ENCODE data around the gene ITFG1. TPM values are rescaled to one million over a fixed set of nuclear protein-coding genes. Genes with fewer than 3 reads are reported as not detected.
"Not testable (repeated sequence)": the region's sequence is repeated elsewhere in the genome, so short reads cannot be mapped to it uniquely, and the experiment has no call there.

ITFG1 gene
- total RNA-seq, 2 experiments from 2014 or later = 18.0 to 18.5 TPM

DNA sequence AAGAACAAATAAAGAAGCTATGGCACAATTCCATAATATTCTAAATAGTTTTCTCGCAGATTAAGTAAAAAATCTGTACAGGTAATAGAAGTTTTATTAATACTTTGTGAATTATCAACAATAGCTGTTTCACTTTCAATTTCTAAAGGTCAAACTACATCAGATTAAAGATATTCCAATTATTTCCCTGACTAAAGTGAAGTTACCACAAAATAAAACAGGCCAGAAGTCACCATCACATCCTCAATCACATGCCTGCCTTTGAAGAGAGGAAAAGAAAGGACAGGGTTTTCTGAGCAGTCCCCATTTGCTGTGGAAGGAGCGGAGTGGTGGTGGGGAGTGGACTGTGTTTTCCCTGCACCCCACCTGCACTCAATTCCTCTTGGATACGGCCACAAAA is 11.1 kb downstream of the ITFG1 start:
- H3K36me3 Mint-ChIP-seq (ENCODE audit: low read depth) = peaks cover 89% of the 10 kb centered on the region
- H3K9me3 Mint-ChIP-seq = no peaks in the 10 kb centered on the region
- no peak overlapping the region for H3K27ac Mint-ChIP-seq
- H3K4me3 Mint-ChIP-seq = no peak overlapping the region
- peaks cover 48% of the 10 kb centered on the region for H3K4me1 Mint-ChIP-seq (ENCODE audit: low read depth)
- H3K36me3 ChIP-seq (ENCODE audit: insufficient read depth, low read length) = peaks cover 53% of the 10 kb centered on the region
- intact Hi-C loops (cut with DNase I, micrococcal nuclease) = loop anchor here (1.0 to 10.0 kb wide), 2 partner anchors 23 to 765 kb away; partner anchors contain the start of genes ORC6 (in 1 of the 2) and VPS35 (in 1 of the 2)
- CTCF ChIA-PET = interaction anchor here (1.0 kb wide), 1 partner anchor 15 kb away, joined by 3 read pairs; no protein-coding TSS in a partner anchor
- H3K4me3 ChIP-seq (ENCODE audit: low read length) = no peak overlapping the region
- H3K27me3 ChIP-seq (ENCODE audit: control insufficient read depth in 1 of 2, insufficient read depth in 2 of 2, low read length in 2 of 2) = no peaks in the 10 kb centered on the region
- ATAC-seq (ENCODE audit: poor library complexity) = no peak
- no peaks in the 10 kb centered on the region for H3K9me3 ChIP-seq (ENCODE audit: control insufficient read depth in 1 of 2, insufficient read depth in 1 of 2, low read length in 2 of 2)
- no peaks in the 10 kb centered on the region for H3K4me1 ChIP-seq (ENCODE audit: insufficient read depth, low read length)
- H3K27ac ChIP-seq (ENCODE audit: low read depth in 1 of 2, low read length in 2 of 2) = no peak overlapping the region
- POLR2A ChIA-PET = interaction anchor here (1.1 to 3.0 kb wide), 2 partner anchors 11 to 12 kb away, joined by 3 to 11 read pairs; partner anchors contain the start of genes ITFG1 and PHKB
- no peak for DNase-seq
- TF ChIP-seq, protein P1, sequence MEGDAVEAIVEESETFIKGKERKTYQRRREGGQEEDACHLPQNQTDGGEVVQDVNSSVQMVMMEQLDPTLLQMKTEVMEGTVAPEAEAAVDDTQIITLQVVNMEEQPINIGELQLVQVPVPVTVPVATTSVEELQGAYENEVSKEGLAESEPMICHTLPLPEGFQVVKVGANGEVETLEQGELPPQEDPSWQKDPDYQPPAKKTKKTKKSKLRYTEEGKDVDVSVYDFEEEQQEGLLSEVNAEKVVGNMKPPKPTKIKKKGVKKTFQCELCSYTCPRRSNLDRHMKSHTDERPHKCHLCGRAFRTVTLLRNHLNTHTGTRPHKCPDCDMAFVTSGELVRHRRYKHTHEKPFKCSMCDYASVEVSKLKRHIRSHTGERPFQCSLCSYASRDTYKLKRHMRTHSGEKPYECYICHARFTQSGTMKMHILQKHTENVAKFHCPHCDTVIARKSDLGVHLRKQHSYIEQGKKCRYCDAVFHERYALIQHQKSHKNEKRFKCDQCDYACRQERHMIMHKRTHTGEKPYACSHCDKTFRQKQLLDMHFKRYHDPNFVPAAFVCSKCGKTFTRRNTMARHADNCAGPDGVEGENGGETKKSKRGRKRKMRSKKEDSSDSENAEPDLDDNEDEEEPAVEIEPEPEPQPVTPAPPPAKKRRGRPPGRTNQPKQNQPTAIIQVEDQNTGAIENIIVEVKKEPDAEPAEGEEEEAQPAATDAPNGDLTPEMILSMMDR (IDR thresholded peaks at IDR 0.05) = no peak
- no peaks in the 10 kb centered on the region for H3K27me3 Mint-ChIP-seq

DNA sequence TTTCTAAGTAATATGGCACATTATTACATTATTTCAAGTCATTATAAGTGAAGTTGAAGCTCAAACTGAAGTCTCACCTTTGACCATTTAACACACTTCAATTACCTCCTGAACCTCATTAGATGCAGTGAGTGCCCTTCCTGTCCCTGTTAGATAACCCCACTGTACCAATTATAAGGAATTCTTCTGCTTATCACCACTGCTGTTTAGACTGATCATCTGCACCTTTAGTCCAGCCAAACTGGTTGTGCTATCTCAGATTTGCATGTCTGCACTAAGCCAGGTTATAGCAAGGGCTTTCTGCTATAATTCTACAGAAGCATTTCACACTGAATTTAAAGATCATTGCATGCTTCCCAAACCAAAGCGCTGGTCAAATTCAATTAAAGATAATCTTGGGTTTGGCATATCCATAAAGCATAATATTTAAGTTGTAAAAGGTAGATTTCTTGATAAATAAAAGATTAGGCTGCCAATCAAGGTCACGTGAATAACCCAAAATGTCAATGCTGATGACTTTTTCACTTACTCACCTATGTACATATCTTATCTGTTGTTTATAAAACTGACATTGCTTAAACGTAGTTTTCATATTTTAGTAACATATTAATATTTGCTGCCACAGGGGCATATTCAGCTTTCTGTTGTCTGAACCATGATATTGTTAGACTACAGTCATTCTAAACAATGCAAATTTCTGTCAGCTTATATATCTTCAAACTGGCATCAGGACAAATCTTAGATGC is 11.9 kb downstream of the ITFG1 start:
- Mint-ChIP-seq H3K27ac (no peak overlapping the region), H3K36me3 (ENCODE audit: low read depth) (peaks cover 87% of the 10 kb centered on the region), H3K4me3 (no peak overlapping the region), H3K27me3 (no peaks in the 10 kb centered on the region), H3K4me1 (ENCODE audit: low read depth) (peaks cover 46% of the 10 kb centered on the region), H3K9me3 (no peaks in the 10 kb centered on the region)
- ChIA-PET CTCF (interaction anchor here (0.6 to 1.0 kb wide), 2 partner anchors 14 to 34 kb away, joined by 3 to 4 read pairs; no protein-coding TSS in a partner anchor), POLR2A (interaction anchor here (1.1 to 3.0 kb wide), 2 partner anchors 11 to 13 kb away, joined by 3 to 11 read pairs; partner anchors contain the start of genes ITFG1 and PHKB)
- ATAC-seq (ENCODE audit: poor library complexity) = no peak
- intact Hi-C loops (cut with DNase I, micrococcal nuclease) = no loop called here
- Histone ChIP-seq H3K4me1 (ENCODE audit: insufficient read depth, low read length) (no peaks in the 10 kb centered on the region), H3K9me3 (ENCODE audit: control insufficient read depth in 1 of 2, insufficient read depth in 1 of 2, low read length in 2 of 2) (no peaks in the 10 kb centered on the region), H3K27me3 (ENCODE audit: control insufficient read depth in 1 of 2, insufficient read depth in 2 of 2, low read length in 2 of 2) (no peaks in the 10 kb centered on the region), H3K27ac (ENCODE audit: low read depth in 1 of 2, low read length in 2 of 2) (no peak overlapping the region), H3K4me3 (ENCODE audit: low read length) (no peak overlapping the region), H3K36me3 (ENCODE audit: insufficient read depth, low read length) (peaks cover 49% of the 10 kb centered on the region)
- TF ChIP-seq, protein P1 (IDR thresholded peaks at IDR 0.05) = no peak
- no peak for DNase-seq

DNA sequence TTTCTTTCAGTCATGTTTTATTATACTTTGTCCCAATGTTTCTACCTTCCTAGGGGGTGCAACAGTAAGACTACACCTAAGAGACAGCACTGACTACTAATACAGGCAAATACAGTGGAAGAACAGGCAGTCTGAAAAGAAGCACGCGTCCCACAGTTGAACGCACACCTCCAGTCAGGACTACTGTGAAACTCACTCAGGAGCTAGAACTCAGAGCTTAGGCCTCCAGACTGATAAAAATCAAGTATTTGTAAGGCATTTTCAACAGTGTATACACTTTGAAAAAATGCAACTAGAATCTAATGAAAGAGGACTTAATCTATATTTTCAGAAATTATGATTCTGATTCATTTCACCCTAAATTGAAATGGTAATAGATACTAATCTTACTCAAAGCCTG is 14.4 kb downstream of the ITFG1 start:
- H3K27ac Mint-ChIP-seq = no peak overlapping the region
- Histone ChIP-seq H3K27ac (ENCODE audit: low read depth in 1 of 2, low read length in 2 of 2) (no peak overlapping the region), H3K4me3 (ENCODE audit: low read length) (no peak overlapping the region), H3K4me1 (ENCODE audit: insufficient read depth, low read length) (no peaks in the 10 kb centered on the region), H3K27me3 (ENCODE audit: control insufficient read depth in 1 of 2, insufficient read depth in 2 of 2, low read length in 2 of 2) (no peaks in the 10 kb centered on the region), H3K9me3 (ENCODE audit: control insufficient read depth in 1 of 2, insufficient read depth in 1 of 2, low read length in 2 of 2) (no peaks in the 10 kb centered on the region), H3K36me3 (ENCODE audit: insufficient read depth, low read length) (peaks cover 31% of the 10 kb centered on the region)
- H3K4me3 Mint-ChIP-seq = no peak overlapping the region
- ATAC-seq (ENCODE audit: poor library complexity) (no peak), DNase-seq (no peak)
- CTCF ChIA-PET = no interaction called here
- POLR2A ChIA-PET = no interaction called here
- no peaks in the 10 kb centered on the region for H3K27me3 Mint-ChIP-seq
- peaks cover 40% of the 10 kb centered on the region for H3K4me1 Mint-ChIP-seq (ENCODE audit: low read depth)
- peaks cover 81% of the 10 kb centered on the region for H3K36me3 Mint-ChIP-seq (ENCODE audit: low read depth)
- intact Hi-C loops (cut with DNase I, micrococcal nuclease) = no loop called here
- H3K9me3 Mint-ChIP-seq = peaks cover 3% of the 10 kb centered on the region
- TF ChIP-seq, protein P1 (IDR thresholded peaks at IDR 0.05) = no peak

DNA sequence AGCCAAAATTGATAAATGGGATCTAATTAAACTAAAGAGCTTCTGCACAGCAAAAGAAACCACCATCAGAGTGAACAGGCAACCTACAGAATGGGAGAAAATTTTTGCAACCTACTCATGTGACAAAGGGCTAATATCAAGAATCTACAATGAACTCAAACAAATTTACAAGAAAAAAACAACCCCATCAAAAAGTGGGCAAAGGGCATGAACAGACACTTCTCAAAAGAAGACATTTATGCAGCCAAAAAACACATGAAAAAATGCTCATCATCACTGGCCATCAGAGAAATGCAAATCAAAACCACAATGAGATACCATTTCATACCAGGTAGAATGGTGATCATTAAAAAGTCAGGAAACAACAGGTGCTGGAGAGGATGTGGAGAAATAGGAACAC is 18.0 kb downstream of the ITFG1 start:
- peaks cover 15% of the 10 kb centered on the region for H3K36me3 ChIP-seq (ENCODE audit: insufficient read depth, low read length)
- H3K9me3 Mint-ChIP-seq; H3K4me3 Mint-ChIP-seq; DNase-seq; H3K4me3 ChIP-seq (ENCODE audit: low read length); intact Hi-C loops (cut with DNase I, micrococcal nuclease); H3K27ac ChIP-seq (ENCODE audit: low read depth in 1 of 2, low read length in 2 of 2); H3K4me1 ChIP-seq (ENCODE audit: insufficient read depth, low read length); H3K27me3 Mint-ChIP-seq; POLR2A ChIA-PET; H3K27ac Mint-ChIP-seq; H3K27me3 ChIP-seq (ENCODE audit: control insufficient read depth in 1 of 2, insufficient read depth in 2 of 2, low read length in 2 of 2); ATAC-seq (ENCODE audit: poor library complexity); H3K9me3 ChIP-seq (ENCODE audit: control insufficient read depth in 1 of 2, insufficient read depth in 1 of 2, low read length in 2 of 2): not testable (repeated sequence)
- H3K36me3 Mint-ChIP-seq (ENCODE audit: low read depth) = peaks cover 81% of the 10 kb centered on the region
- CTCF ChIA-PET = interaction anchor here (0.6 kb wide), 1 partner anchor 13 kb away, joined by 3 read pairs; no protein-coding TSS in a partner anchor
- H3K4me1 Mint-ChIP-seq (ENCODE audit: low read depth) = peaks cover 44% of the 10 kb centered on the region

GRCh38 chr16:47440066-47440465 is 20.8 kb downstream of the ITFG1 start:
- H3K27me3 ChIP-seq (ENCODE audit: control insufficient read depth in 1 of 2, insufficient read depth in 2 of 2, low read length in 2 of 2); H3K27me3 Mint-ChIP-seq; H3K9me3 ChIP-seq (ENCODE audit: control insufficient read depth in 1 of 2, insufficient read depth in 1 of 2, low read length in 2 of 2); DNase-seq; H3K36me3 ChIP-seq (ENCODE audit: insufficient read depth, low read length); CTCF ChIA-PET; H3K9me3 Mint-ChIP-seq; POLR2A ChIA-PET; intact Hi-C loops (cut with DNase I, micrococcal nuclease); H3K27ac Mint-ChIP-seq; H3K4me3 Mint-ChIP-seq; ATAC-seq (ENCODE audit: poor library complexity); H3K4me3 ChIP-seq (ENCODE audit: low read length); H3K27ac ChIP-seq (ENCODE audit: low read depth in 1 of 2, low read length in 2 of 2); H3K4me1 ChIP-seq (ENCODE audit: insufficient read depth, low read length): not testable (repeated sequence)
- Mint-ChIP-seq H3K4me1 (ENCODE audit: low read depth) (peaks cover 30% of the 10 kb centered on the region), H3K36me3 (ENCODE audit: low read depth) (peaks cover 68% of the 10 kb centered on the region)

Data from CD4-positive, alpha-beta T cell (primary cell).